Suprapubic skin (tissue), 4 donors: ENCODE data around the gene RNF167. TPM values are rescaled to one million over a fixed set of nuclear protein-coding genes. Genes with fewer than 3 reads are reported as not detected.

Experiments used
- DNase-seq, 2 donors: peaks; one replicate each; pipeline ENCODE4 v3.0.0-alpha.2; 2019; ENCODE audit warnings: low spot score in 2 of 2
- H3K27ac ChIP-seq: fragments of 200-600 bp; sonication (generic); one replicate; pipeline ENCODE4 v1.5.1; 2019
- H3K27me3 ChIP-seq: fragments of 200-600 bp; sonication (generic); one replicate; pipeline ENCODE4 v1.5.1; 2019
- H3K36me3 ChIP-seq: fragments of 200-600 bp; sonication (generic); one replicate; pipeline ENCODE4 v1.5.1; 2019
- H3K4me1 ChIP-seq: fragments of 200-600 bp; sonication (generic); one replicate; pipeline ENCODE4 v1.5.1; 2019
- H3K4me3 ChIP-seq: fragments of 200-600 bp; sonication (generic); one replicate; pipeline ENCODE4 v1.5.1; 2019; ENCODE audit warnings: mild to moderate bottlenecking
- H3K9me3 ChIP-seq: fragments of 200-600 bp; sonication (generic); one replicate; pipeline ENCODE4 v1.5.1; 2019
- EP300 ChIP-seq: sonication (generic); formaldehyde crosslinking; IDR thresholded peaks from one replicate; pipeline ENCODE4 v1.6.1; 2017; ENCODE audit warnings: antibody characterized with exemption
- POLR2A ChIP-seq, 2 donors: fragments of 450-650 bp; IDR thresholded peaks; one replicate each; pipeline ENCODE4 v1.6.1; 2017; ENCODE audit warnings: antibody characterized with exemption in 2 of 2, mild to moderate bottlenecking in 2 of 2, moderate library complexity in 2 of 2
- POLR2AphosphoS5 ChIP-seq, 3 donors: sonication (generic); formaldehyde crosslinking; IDR thresholded peaks; one replicate each; pipeline ENCODE4 v1.6.1; 2017; ENCODE audit warnings: antibody characterized with exemption in 3 of 3
- WGBS: methylation state at CpG from one replicate; pipeline ENCODE4 v1.1.5; 2018; 5-methylcytosine and 5-hydroxymethylcytosine counted together
- total RNA-seq, 4 donors: library from RNA; depleted of rRNA; stranded (reverse); fragments of >200 nt; gene quantifications; one replicate each; pipeline ENCODE4 v1.1.0, GENCODE V29; 2016
- TF ChIP-seq, protein P1 (sequence below), 2 donors: fragments of 200-600 bp in 1 of 2; fragments of 450-650 bp in 1 of 2; sonication (generic) in 1 of 2; IDR thresholded peaks; one replicate each; pipeline ENCODE4 v1.5.1; 2016 to 2019; ENCODE audit warnings: antibody characterized with exemption in 2 of 2, mild to moderate bottlenecking in 1 of 2, moderate library complexity in 1 of 2

Gene RNF167
- total RNA-seq, 4 donors from 2014 or later, result 74.1 to 118 (median 99.4) TPM

DNA sequence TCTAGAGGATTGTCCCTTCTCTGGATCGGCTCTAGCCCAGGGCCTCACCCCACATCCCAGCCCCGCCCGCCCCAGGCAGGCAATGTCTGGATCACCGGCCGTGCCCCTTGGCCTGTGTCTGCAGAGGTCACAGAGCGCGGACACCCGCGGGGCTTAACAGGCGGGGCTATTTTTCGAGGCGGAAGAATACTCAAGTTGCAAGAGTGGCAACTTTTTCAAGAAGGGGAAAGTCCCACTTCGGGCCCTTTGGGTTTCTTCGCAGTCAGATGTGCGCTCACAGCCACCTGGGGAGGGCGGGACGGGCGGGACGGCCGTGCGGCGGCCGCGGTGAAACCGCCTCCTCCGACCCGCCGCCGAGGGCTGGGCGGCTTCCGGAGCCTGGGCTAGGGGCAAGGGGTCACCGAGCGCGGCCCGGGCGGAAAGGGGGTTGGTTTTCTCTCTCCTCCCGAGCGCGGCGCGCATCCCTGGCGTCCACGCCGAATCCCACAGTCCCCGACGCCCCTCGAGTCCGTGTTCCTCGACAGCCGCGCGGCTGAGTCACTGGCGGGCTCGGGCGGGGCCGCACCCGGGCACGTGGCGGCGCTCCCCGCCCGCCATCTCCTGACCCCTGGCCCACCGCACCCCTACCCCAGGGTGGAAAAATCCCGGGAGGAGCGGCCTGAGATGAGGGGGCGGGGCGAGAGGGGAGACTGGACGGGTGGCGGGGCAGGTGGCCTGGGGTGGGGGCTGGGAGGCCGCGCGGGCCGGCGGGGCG is 9.4 kb downstream of the RNF167 start:
- H3K36me3 ChIP-seq, result peaks cover 5% of the 10 kb centered on the region
- TF ChIP-seq POLR2A (IDR thresholded peaks at IDR 0.05) (no peak), EP300 (no peak), POLR2AphosphoS5 (IDR thresholded peaks at IDR 0.05) (no peak)
- TF ChIP-seq, protein P1, sequence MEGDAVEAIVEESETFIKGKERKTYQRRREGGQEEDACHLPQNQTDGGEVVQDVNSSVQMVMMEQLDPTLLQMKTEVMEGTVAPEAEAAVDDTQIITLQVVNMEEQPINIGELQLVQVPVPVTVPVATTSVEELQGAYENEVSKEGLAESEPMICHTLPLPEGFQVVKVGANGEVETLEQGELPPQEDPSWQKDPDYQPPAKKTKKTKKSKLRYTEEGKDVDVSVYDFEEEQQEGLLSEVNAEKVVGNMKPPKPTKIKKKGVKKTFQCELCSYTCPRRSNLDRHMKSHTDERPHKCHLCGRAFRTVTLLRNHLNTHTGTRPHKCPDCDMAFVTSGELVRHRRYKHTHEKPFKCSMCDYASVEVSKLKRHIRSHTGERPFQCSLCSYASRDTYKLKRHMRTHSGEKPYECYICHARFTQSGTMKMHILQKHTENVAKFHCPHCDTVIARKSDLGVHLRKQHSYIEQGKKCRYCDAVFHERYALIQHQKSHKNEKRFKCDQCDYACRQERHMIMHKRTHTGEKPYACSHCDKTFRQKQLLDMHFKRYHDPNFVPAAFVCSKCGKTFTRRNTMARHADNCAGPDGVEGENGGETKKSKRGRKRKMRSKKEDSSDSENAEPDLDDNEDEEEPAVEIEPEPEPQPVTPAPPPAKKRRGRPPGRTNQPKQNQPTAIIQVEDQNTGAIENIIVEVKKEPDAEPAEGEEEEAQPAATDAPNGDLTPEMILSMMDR (IDR thresholded peaks at IDR 0.05), result no peak
- H3K27me3 ChIP-seq, result no peaks in the 10 kb centered on the region
- 0% methylated on average over 19 of the region's 75 CpGs for WGBS
- H3K27ac ChIP-seq, result peak overlapping the region; percentile 98
- H3K4me1 ChIP-seq, result peaks cover 55% of the 10 kb centered on the region
- DNase-seq, result peak in 1 of 2 donors; percentile 90
- H3K4me3 ChIP-seq, result peak overlapping the region; percentile 85
- no peaks in the 10 kb centered on the region for H3K9me3 ChIP-seq

DNA sequence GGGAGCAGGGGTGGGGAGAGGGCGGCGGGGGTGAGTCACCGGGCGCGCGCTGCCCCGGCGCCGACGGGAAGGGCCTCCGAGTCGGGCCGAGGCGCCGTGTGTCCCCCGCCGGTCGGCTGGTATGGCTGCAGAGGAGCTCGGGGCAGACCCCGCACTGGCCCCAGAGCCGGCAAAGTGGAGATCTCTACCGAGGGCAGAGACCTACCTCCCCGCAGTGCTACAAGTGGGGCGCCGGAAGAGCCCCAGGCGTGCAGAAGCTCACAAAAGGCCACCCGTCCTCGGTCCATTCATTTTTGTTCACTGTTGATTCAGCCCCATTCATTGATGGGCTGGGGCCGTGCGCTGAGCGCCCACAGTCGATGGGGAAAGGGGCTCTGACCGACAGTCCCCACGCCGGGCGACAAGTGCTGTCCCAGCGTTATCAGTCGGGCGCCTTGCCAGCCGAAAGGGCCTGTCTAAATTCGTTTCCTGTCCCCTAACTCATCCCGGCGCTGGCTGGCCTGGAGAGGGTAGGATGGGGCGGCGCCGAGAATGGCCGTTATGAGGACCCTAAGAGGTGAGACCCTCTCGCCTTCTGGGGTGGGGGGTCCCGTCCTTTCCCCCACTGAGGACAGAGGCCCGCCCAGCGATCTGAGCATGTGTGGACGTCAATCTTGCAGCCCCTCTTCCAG is 10.1 kb downstream of the RNF167 start:
- whole genome bisulfite sequencing, result 11% methylated on average over 27 of the region's 52 CpGs
- Histone ChIP-seq H3K36me3 (no peaks in the 10 kb centered on the region), H3K27ac (peak overlapping the region; percentile 98), H3K4me1 (peaks cover 48% of the 10 kb centered on the region), H3K27me3 (no peaks in the 10 kb centered on the region), H3K9me3 (no peaks in the 10 kb centered on the region), H3K4me3 (peak overlapping the region; percentile 85)
- TF ChIP-seq EP300 (no peak), POLR2A (IDR thresholded peaks at IDR 0.05) (no peak), POLR2AphosphoS5 (IDR thresholded peaks at IDR 0.05) (no peak)
- TF ChIP-seq, protein P1 (IDR thresholded peaks at IDR 0.05), result no peak
- peak; percentile 80 to 84 for DNase-seq

DNA sequence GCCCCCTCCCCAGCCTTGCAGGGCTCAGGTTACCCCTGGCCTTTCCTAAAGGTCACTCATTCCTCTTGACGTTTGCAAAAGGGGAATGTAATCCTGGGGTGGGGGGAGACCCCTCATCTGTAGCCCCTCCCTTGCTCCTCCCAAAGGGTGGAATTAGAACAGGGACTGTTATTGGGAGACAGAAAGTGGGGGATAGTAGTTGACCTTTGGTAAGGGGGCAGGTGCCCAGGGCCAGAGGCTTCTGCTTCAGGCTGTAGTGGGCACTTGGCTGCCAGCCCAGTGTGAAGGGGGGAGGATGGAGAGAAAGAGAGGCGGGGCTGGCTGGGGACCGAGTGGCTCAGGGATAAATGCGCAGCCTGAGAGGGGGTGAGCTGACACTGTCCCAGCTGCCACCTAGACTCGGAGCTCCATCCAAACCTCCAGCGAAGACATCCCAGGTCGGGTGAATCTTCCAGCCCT is 10.7 kb downstream of the RNF167 start, which contains the start of gene ENO3:
Gene ENO3 (plus strand): TSS at position 374 of the 459 bp plus-strand sequence. CDS start 711 bp downstream, outside the sequence.
- 57% methylated on average over 7 of the region's 7 CpGs for WGBS
- no peak for TF ChIP-seq EP300
- TF ChIP-seq, protein P1 (IDR thresholded peaks at IDR 0.05), result no peak
- TF ChIP-seq POLR2AphosphoS5 (IDR thresholded peaks at IDR 0.05), result no peak
- TF ChIP-seq POLR2A (IDR thresholded peaks at IDR 0.05), result no peak
- peak within 1 kb of the TSS; percentile 85 for H3K4me3 ChIP-seq
- no peaks in the 10 kb centered on the region for H3K27me3 ChIP-seq
- H3K27ac ChIP-seq, result peak within 1 kb of the TSS; percentile 98
- peaks cover 43% of the 10 kb centered on the region for H3K4me1 ChIP-seq
- no peaks in the 10 kb centered on the region for H3K36me3 ChIP-seq
- no peak for DNase-seq
- no peaks in the 10 kb centered on the region for H3K9me3 ChIP-seq

DNA sequence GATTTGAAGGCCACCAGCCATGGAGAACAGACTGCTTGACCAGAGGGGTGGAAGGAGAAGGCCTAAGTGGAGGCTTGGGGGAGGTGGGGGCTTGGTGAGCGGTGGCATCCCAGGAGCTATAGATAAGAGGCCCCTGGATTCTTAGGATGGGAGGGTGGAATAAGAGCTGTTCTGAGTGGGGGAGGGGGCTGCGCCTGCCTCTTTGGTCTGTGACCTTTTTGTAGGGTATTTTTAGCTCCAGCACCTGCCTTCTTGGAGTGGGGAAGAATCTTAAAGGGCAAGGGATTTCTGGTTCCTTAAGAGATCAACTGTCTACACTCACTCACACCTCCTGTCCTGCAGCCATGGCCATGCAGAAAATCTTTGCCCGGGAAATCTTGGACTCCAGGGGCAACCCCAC is 11.4 kb downstream of the RNF167 start:
- 86% methylated on average over 3 of the region's 3 CpGs for WGBS
- Histone ChIP-seq H3K36me3 (no peaks in the 10 kb centered on the region), H3K27me3 (no peaks in the 10 kb centered on the region), H3K4me1 (peaks cover 35% of the 10 kb centered on the region), H3K4me3 (no peak overlapping the region), H3K9me3 (no peaks in the 10 kb centered on the region), H3K27ac (no peak overlapping the region)
- TF ChIP-seq, protein P1 (IDR thresholded peaks at IDR 0.05), result no peak
- TF ChIP-seq POLR2AphosphoS5 (IDR thresholded peaks at IDR 0.05), result no peak
- no peak for TF ChIP-seq EP300
- no peak for TF ChIP-seq POLR2A (IDR thresholded peaks at IDR 0.05)
- no peak for DNase-seq

DNA sequence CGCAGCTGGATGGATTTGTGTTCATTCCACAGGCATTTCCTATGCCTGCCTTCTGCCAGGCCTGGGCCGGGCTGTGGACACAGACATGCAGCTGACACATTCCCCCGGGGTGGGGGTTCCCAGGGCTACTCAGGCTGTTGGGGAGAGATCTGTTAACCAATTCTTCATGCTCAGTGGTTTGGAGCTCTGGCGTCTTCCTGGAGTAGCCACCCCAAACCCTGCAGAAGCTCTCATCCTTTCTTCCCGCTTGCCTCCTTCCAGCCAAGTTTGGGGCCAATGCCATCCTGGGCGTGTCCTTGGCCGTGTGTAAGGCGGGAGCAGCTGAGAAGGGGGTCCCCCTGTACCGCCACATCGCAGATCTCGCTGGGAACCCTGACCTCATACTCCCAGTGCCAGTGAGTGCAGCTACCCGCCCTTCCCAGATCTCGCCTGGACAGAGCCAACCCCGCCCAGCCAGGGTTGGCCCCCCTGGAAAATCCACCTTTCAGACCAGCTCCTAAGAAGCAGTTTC is 13.4 kb downstream of the RNF167 start:
- Histone ChIP-seq H3K9me3 (no peaks in the 10 kb centered on the region), H3K36me3 (no peaks in the 10 kb centered on the region), H3K4me1 (peaks cover 24% of the 10 kb centered on the region), H3K27ac (no peak overlapping the region), H3K4me3 (no peak overlapping the region), H3K27me3 (no peaks in the 10 kb centered on the region)
- DNase-seq, result no peak
- WGBS, result 47% methylated on average over 10 of the region's 14 CpGs
- no peak for TF ChIP-seq POLR2AphosphoS5 (IDR thresholded peaks at IDR 0.05)
- TF ChIP-seq, protein P1 (IDR thresholded peaks at IDR 0.05), result no peak
- no peak for TF ChIP-seq EP300
- TF ChIP-seq POLR2A (IDR thresholded peaks at IDR 0.05), result no peak
